ENCODE data around the gene CERCAM.
"Not testable (repeated sequence)": the region's sequence is repeated elsewhere in the genome, so short reads cannot be mapped to it uniquely, and the experiment has no call there.

GRCh38 chr9:128422022-128422782 is 1.5 kb downstream of the CERCAM start:
- TF ChIP-seq, protein P1, sequence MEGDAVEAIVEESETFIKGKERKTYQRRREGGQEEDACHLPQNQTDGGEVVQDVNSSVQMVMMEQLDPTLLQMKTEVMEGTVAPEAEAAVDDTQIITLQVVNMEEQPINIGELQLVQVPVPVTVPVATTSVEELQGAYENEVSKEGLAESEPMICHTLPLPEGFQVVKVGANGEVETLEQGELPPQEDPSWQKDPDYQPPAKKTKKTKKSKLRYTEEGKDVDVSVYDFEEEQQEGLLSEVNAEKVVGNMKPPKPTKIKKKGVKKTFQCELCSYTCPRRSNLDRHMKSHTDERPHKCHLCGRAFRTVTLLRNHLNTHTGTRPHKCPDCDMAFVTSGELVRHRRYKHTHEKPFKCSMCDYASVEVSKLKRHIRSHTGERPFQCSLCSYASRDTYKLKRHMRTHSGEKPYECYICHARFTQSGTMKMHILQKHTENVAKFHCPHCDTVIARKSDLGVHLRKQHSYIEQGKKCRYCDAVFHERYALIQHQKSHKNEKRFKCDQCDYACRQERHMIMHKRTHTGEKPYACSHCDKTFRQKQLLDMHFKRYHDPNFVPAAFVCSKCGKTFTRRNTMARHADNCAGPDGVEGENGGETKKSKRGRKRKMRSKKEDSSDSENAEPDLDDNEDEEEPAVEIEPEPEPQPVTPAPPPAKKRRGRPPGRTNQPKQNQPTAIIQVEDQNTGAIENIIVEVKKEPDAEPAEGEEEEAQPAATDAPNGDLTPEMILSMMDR (IDR thresholded peaks at IDR 0.05; ENCODE audit: insufficient read depth, low read length), result not testable (repeated sequence)
- TF ChIP-seq, protein P2, sequence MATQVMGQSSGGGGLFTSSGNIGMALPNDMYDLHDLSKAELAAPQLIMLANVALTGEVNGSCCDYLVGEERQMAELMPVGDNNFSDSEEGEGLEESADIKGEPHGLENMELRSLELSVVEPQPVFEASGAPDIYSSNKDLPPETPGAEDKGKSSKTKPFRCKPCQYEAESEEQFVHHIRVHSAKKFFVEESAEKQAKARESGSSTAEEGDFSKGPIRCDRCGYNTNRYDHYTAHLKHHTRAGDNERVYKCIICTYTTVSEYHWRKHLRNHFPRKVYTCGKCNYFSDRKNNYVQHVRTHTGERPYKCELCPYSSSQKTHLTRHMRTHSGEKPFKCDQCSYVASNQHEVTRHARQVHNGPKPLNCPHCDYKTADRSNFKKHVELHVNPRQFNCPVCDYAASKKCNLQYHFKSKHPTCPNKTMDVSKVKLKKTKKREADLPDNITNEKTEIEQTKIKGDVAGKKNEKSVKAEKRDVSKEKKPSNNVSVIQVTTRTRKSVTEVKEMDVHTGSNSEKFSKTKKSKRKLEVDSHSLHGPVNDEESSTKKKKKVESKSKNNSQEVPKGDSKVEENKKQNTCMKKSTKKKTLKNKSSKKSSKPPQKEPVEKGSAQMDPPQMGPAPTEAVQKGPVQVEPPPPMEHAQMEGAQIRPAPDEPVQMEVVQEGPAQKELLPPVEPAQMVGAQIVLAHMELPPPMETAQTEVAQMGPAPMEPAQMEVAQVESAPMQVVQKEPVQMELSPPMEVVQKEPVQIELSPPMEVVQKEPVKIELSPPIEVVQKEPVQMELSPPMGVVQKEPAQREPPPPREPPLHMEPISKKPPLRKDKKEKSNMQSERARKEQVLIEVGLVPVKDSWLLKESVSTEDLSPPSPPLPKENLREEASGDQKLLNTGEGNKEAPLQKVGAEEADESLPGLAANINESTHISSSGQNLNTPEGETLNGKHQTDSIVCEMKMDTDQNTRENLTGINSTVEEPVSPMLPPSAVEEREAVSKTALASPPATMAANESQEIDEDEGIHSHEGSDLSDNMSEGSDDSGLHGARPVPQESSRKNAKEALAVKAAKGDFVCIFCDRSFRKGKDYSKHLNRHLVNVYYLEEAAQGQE (IDR thresholded peaks at IDR 0.05; ENCODE audit: insufficient replicate concordance, low read depth), result not testable (repeated sequence)

Data from HL-60 (cell line).